Measurements from ENCODE around the gene ITSN2.

ITSN2 gene

GRCh38 chr2:24332791-24333540 is 27.4 kb downstream of the ITSN2 start:
- DNase-seq (ENCODE audit: low read depth) = no peak
- TF ChIP-seq, protein P1, sequence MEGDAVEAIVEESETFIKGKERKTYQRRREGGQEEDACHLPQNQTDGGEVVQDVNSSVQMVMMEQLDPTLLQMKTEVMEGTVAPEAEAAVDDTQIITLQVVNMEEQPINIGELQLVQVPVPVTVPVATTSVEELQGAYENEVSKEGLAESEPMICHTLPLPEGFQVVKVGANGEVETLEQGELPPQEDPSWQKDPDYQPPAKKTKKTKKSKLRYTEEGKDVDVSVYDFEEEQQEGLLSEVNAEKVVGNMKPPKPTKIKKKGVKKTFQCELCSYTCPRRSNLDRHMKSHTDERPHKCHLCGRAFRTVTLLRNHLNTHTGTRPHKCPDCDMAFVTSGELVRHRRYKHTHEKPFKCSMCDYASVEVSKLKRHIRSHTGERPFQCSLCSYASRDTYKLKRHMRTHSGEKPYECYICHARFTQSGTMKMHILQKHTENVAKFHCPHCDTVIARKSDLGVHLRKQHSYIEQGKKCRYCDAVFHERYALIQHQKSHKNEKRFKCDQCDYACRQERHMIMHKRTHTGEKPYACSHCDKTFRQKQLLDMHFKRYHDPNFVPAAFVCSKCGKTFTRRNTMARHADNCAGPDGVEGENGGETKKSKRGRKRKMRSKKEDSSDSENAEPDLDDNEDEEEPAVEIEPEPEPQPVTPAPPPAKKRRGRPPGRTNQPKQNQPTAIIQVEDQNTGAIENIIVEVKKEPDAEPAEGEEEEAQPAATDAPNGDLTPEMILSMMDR (conservative IDR thresholded peaks at IDR 0.05; ENCODE audit: low read length) = no peak
- H3K4me3 ChIP-seq (ENCODE audit: low read length) = no peak overlapping the region

- no peak for DNase-seq (ENCODE audit: low read depth)
- no peak overlapping the region for H3K4me3 ChIP-seq (ENCODE audit: low read length)
- TF ChIP-seq, protein P1 (conservative IDR thresholded peaks at IDR 0.05; ENCODE audit: low read length) = no peak
These were observed 30.2 kb downstream of the ITSN2 start for GRCh38 chr2:24330161-24330560.

- DNase-seq (ENCODE audit: low read depth) = no peak
- H3K4me3 ChIP-seq (ENCODE audit: low read length) = no peak overlapping the region
- TF ChIP-seq, protein P1 (conservative IDR thresholded peaks at IDR 0.05; ENCODE audit: low read length) = no peak
These were observed 30.6 kb downstream of the ITSN2 start for GRCh38 chr2:24329700-24330099.

- TF ChIP-seq, protein P1 (conservative IDR thresholded peaks at IDR 0.05; ENCODE audit: low read length) = no peak
- DNase-seq (ENCODE audit: low read depth) = no peak
- H3K4me3 ChIP-seq (ENCODE audit: low read length) = no peak overlapping the region
These were observed 32.3 kb downstream of the ITSN2 start for GRCh38 chr2:24328010-24328409.

DNA sequence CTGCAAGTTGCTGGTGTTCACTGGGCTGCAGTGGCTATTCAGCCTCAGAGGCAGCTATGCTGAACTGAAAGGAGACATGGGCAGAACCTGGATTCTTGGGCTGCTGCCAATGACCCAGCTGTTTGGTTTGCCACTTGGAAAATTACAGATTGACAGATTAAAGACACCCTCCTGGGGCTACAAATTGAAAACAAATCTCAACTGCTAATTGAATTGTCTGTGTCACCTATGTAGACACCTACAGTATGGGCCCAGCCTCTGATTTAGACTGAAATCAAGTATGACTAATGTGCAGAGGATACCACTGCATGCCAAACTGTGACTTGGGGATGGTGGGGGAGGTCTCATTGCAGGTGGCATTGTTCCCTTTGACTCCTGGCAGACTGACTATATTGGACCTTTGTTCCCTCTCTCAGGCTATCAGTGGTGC is 42.8 kb downstream of the ITSN2 start:
- TF ChIP-seq, protein P1 (conservative IDR thresholded peaks at IDR 0.05; ENCODE audit: low read length) = no peak
- peak; percentile 8 for DNase-seq (ENCODE audit: low read depth)
- H3K4me3 ChIP-seq (ENCODE audit: low read length) = no peak overlapping the region

DNA sequence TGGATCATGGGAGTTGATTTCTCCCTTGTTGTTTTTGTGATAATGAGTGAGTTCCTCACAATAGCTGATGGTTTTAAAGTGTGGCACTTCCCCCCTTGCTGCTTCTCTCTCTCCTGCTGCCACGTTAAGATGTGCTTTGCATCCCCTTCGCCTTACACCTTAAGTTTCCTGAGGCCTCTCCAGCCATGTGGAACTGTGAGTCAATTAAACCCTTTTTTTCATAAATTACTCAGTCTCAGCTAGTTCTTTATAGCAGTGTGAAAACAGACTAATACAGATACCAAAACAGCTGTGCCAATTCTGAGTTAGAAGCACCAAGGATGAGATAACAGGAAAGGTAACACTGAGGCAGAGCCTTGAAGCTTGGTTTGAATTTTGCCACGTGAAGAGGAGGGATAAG is 44.7 kb downstream of the ITSN2 start:
- TF ChIP-seq, protein P1 (conservative IDR thresholded peaks at IDR 0.05; ENCODE audit: low read length) = no peak
- H3K4me3 ChIP-seq (ENCODE audit: low read length) = no peak overlapping the region
- no peak for DNase-seq (ENCODE audit: low read depth)

All from AG10803 (cell line).